Muscle layer of duodenum (tissue), 2 donors: ENCODE measurements around the gene PRKCA.
A peak's percentile ranks its signal among the peaks of the same experiment; 100 is the strongest.
"Not testable (repeated sequence)": the region's sequence is repeated elsewhere in the genome, so short reads cannot be mapped to it uniquely, and the experiment has no call there.

Experiments used
- H3K27ac ChIP-seq: one replicate; pipeline ENCODE4 v1.7.0; 2013; ENCODE audit warnings: mild to moderate bottlenecking, low read length
- H3K27me3 ChIP-seq: one replicate; pipeline ENCODE4 v1.7.0; 2013; ENCODE audit warnings: low read depth, mild to moderate bottlenecking, control low read depth, low read length
- H3K36me3 ChIP-seq, 2 donors: one replicate each; pipeline ENCODE4 v1.7.0; 2013; ENCODE audit warnings: low read length in 2 of 2, control low read depth in 1 of 2, mild to moderate bottlenecking in 1 of 2; ENCODE audit not compliant: insufficient read depth in 2 of 2, control insufficient read depth in 1 of 2
- H3K4me1 ChIP-seq, 2 donors: one replicate each; pipeline ENCODE4 v1.7.0; 2013; ENCODE audit warnings: low read length in 2 of 2, mild to moderate bottlenecking in 2 of 2, control low read depth in 1 of 2, moderate library complexity in 1 of 2; ENCODE audit not compliant: insufficient read depth in 2 of 2, control insufficient read depth in 1 of 2
- H3K4me3 ChIP-seq, 2 donors: one replicate each; pipeline ENCODE4 v1.7.0; 2013; ENCODE audit warnings: low read length in 2 of 2, low read depth in 1 of 2, mild to moderate bottlenecking in 1 of 2
- H3K9me3 ChIP-seq, 2 donors: one replicate each; pipeline ENCODE4 v1.7.0; 2013; ENCODE audit warnings: low read length in 2 of 2, control low read depth in 1 of 2, mild to moderate bottlenecking in 1 of 2; ENCODE audit not compliant: control insufficient read depth in 1 of 2
- donor health status: healthy.

The PRKCA gene

DNA sequence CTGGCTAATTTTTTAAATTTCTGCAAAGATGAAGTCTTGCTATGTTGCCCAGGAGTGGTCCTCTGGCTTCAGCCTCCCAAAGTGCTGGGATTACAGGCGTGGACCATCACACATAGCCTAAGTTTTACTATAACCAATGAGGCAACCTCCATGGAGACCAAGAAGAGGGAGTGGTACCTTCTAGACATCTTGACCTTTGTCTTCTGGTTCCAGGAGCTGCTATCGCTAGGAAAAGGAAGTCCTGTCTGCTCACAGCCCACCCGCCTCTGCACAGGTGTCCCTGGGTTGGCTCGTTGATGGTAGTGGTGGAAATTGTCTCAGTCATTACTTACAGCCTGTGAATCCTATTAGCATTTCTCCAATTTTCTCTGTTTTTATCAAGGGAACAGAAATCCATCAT lies 169.7 kb downstream of the PRKCA start:
- H3K9me3 ChIP-seq: no peaks in the 10 kb centered on the region
- no peak overlapping the region for H3K4me3 ChIP-seq
- peaks cover 10 to 26% of the 10 kb centered on the region in 2 donors for H3K4me1 ChIP-seq
- H3K27ac ChIP-seq: no peak overlapping the region
- no peaks in the 10 kb centered on the region for H3K36me3 ChIP-seq
- H3K27me3 ChIP-seq: no peaks in the 10 kb centered on the region

DNA sequence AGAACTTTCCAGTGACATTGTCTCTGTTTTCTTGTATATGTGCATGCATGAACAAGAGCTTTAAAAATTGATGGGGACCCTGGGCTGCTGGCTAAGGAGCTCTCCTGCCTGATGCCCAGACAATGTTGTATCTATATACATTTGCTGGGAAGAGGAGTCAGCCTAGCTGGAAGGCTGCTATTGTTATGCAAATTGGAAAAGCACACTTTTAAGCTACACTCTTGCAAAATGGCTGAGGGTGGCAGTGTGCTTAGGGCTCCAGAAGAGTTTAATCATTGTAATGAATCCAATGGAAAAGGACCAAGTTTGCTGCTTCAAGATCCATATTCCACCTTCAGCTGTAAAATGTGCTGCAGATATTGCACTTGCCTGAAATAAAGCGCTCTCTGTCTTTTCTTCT lies 171.8 kb downstream of the PRKCA start:
- Histone ChIP-seq H3K36me3 (no peaks in the 10 kb centered on the region), H3K4me3 (no peak overlapping the region), H3K9me3 (no peaks in the 10 kb centered on the region), H3K27me3 (no peaks in the 10 kb centered on the region), H3K27ac (no peak overlapping the region), H3K4me1 (peaks cover 0 to 5% of the 10 kb centered on the region in 2 donors)

DNA sequence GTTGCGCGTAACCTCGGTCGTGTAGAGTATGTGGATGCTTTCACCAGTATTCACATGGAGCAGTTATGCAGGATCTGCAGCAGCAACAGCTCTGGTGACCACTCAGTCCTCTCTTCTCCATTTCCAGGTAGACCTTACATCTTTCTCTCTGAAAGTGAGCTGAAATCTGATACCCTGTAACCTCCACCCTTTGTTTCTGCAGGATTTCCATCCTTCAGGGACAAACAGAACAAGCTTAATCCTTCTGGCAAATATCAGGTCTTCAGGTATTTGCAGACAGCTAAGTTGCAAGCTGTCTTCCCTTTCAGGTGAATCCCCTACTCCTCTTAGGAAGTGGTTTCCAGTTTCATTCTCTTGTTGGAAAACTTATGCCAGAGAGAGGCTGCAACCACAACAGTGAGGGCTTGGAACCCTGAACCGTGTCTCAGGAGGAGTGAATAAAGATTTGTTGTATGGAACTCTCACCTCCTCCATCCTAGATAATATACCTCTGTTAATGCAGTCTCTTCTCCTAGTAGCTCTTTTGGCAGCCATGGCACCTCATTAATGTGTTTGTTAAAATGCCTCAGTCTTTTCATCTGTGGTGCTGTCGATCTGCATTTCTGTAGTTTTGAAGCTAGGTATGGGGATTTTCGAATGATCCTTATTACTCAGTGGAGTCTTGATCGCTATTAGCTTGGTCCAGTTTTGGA lies 172.5 kb downstream of the PRKCA start:
- Histone ChIP-seq H3K4me3 (no peak overlapping the region), H3K9me3 (no peaks in the 10 kb centered on the region), H3K4me1 (no peaks in the 10 kb centered on the region), H3K36me3 (no peaks in the 10 kb centered on the region), H3K27me3 (no peaks in the 10 kb centered on the region), H3K27ac (no peak overlapping the region)

DNA sequence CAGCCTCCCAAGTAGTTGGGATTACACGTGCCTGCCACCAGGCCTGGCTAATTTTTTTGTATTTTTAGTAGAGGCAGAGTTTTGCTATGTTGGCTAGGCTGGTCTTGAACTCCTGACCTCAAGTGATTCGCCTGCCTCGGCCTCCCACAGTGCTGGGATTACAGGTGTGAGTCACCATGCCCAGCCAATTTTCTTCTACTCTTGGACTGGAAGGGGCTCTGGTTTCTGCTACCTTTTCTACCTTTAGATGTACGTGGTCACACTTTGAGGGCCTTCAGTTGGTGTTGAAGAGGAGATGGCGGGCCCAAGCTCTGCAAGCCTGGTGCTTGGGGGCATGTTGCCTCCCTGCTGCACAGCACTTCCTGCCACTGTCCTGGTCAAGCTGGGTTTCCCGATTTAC lies 173.6 kb downstream of the PRKCA start:
- no peak overlapping the region for H3K27ac ChIP-seq
- no peaks in the 10 kb centered on the region for H3K9me3 ChIP-seq
- H3K27me3 ChIP-seq: no peaks in the 10 kb centered on the region
- no peak overlapping the region for H3K4me3 ChIP-seq
- no peaks in the 10 kb centered on the region for H3K36me3 ChIP-seq
- peaks cover 0 to 8% of the 10 kb centered on the region in 2 donors for H3K4me1 ChIP-seq

DNA sequence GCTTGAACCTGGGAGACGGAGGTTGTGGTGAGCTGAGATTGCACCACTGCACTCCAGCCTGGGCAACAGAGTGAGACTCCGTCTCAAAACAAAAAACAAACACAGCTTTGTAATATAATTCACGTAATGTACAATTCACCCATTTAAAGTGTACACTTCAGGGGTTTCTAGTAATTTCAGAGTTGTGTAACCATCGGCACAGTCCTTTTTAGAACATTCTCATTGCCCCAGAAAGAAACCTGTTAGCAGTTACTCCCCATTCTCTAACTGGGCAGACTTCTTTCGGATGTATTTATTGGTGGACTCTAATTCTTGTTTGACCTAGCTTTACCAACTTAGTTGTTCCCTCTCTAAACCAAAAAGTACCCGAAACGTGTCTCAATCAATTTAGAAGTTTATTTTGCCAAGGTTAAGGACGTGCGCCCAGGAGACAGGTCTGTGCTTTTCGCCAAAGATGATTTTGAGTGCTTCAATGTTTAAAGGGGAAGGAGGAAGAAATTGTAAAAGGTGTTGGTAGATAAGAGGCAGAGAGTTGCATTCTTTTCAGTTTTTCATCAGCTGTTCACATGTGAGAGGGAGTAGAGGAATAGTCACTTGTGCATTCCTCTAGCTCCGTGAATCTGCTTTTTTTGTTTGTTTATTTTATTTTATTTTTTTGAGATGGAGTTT lies 175.3 kb downstream of the PRKCA start:
- Histone ChIP-seq H3K27me3 (no peaks in the 10 kb centered on the region), H3K27ac (no peak overlapping the region), H3K9me3 (no peaks in the 10 kb centered on the region), H3K36me3 (no peaks in the 10 kb centered on the region), H3K4me1 (peaks cover 0 to 8% of the 10 kb centered on the region in 2 donors), H3K4me3 (no peak overlapping the region)

DNA sequence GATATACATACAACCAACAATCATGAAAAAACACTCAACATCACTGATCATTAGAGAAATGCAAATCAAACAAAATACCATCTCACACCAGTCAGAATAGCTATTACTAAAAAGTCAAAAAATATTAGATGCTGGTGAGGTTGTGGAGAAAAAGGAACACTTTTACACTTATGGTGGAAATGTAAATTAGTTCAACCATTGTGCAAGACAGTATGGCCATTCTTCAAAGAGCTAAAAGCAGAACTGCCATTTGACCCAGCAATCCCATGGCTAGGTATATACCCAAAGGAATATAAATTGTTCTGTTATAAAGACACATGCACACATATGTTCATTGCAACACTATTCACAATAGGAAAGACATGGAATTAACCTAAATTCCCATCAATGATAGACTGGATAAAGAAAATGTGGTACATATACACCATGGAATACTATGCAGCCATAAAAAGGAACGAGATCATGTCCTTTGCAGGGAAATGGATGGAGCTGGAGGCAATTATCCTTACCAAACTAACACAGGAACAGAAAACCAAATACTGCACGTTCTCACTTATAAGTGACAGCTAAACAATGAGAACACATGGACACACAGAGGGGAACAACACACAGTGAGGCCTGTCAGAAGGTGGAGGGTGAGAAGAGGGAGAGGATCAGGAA lies 176.9 kb downstream of the PRKCA start:
- not testable (repeated sequence) for H3K27ac ChIP-seq, H3K4me1 ChIP-seq, H3K27me3 ChIP-seq, H3K4me3 ChIP-seq, H3K9me3 ChIP-seq, H3K36me3 ChIP-seq

DNA sequence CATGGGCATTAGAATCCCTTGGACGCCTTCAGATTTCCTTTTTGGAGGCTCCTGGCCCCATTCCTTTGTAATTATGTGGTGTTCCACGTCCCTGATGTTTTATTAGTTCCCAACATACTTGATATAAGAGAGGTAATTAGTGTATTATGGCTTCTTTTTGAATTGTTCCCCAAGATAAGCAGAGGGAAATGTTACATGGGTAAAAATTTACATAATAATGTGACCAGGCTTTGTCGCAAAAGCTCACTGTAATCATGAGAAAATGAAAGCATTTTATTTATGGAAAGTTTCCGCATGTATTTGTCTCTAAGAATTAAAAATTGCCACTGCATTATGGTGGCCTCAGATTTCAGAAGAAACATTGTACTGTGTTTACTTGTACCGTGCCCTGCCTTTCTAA lies 177.8 kb downstream of the PRKCA start:
- Histone ChIP-seq H3K4me1 (peaks cover 0 to 8% of the 10 kb centered on the region in 2 donors), H3K27ac (peak overlapping the region; percentile 23), H3K36me3 (no peaks in the 10 kb centered on the region), H3K27me3 (no peaks in the 10 kb centered on the region), H3K4me3 (no peak overlapping the region), H3K9me3 (no peaks in the 10 kb centered on the region)

DNA sequence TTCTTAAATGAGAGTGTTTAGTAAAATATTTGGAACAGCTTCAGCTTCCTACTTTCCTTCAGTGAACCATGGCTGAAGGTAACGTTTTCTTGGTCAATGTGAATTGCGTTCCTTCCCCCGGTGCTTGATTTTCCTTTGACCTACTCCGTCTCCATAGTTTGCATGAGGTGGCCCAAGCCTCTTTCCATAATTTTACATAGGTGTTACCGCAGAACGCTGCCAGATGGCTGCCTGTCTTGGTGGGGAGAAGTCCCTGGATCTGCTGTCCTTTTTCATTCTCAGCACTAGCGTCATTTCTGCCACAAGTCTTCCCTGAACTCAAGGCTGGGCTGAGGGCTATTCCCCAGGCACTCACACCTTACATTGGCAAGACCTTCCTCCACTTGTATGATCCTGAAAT lies 178.4 kb downstream of the PRKCA start:
- Histone ChIP-seq H3K4me3 (no peak overlapping the region), H3K27ac (no peak overlapping the region)

DNA sequence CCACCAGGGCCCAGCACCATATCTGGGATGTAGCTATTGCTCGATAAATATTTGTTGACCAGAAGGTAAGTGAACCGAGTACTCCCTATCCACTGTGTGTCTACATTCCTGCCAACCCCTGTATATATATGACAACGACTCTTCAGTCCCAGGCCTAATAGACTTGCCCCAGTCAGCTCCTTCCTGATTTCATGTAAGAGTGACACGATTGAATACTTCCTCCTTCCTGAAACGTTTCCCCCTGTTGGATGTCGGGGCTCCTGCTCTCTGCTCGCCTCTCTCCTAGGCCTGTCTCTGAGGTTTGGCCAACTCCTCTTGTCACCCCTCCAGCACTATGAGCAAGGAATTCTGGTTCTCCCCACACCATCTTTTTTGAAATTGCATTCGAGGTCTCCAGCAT lies 178.9 kb downstream of the PRKCA start:
- Histone ChIP-seq H3K36me3 (no peaks in the 10 kb centered on the region), H3K27ac (no peak overlapping the region)

More for the DNA sequence above, 178.4 kb downstream of the PRKCA start:
- H3K9me3 ChIP-seq: no peaks in the 10 kb centered on the region
- H3K4me1 ChIP-seq: peaks cover 0 to 8% of the 10 kb centered on the region in 2 donors
- no peaks in the 10 kb centered on the region for H3K36me3 ChIP-seq
- H3K27me3 ChIP-seq: no peaks in the 10 kb centered on the region

DNA sequence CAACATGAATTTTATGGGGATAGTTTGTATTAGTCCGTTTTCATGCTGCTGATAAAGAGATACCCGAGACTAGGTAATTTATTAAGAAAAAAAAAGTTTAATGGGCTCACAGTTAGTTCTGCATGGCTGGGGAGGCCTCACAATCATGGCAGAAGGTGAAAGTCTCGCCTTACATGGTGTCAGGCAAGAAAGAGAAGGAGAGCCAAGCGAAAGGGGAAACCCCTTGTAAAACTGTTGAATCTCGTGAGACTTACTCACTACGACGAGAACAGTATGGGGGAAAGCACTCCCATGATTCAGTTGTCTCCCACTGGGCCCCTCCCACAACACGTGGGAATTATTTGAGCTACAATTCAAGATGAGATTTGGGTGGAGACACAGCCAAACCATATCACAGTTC lies 181.5 kb downstream of the PRKCA start:
- Histone ChIP-seq H3K4me3 (no peak overlapping the region), H3K9me3 (no peaks in the 10 kb centered on the region)

More for the DNA sequence above, 178.9 kb downstream of the PRKCA start:
- no peaks in the 10 kb centered on the region for H3K27me3 ChIP-seq
- no peaks in the 10 kb centered on the region for H3K9me3 ChIP-seq
- peaks cover 0 to 8% of the 10 kb centered on the region in 2 donors for H3K4me1 ChIP-seq
- H3K4me3 ChIP-seq: no peak overlapping the region

DNA sequence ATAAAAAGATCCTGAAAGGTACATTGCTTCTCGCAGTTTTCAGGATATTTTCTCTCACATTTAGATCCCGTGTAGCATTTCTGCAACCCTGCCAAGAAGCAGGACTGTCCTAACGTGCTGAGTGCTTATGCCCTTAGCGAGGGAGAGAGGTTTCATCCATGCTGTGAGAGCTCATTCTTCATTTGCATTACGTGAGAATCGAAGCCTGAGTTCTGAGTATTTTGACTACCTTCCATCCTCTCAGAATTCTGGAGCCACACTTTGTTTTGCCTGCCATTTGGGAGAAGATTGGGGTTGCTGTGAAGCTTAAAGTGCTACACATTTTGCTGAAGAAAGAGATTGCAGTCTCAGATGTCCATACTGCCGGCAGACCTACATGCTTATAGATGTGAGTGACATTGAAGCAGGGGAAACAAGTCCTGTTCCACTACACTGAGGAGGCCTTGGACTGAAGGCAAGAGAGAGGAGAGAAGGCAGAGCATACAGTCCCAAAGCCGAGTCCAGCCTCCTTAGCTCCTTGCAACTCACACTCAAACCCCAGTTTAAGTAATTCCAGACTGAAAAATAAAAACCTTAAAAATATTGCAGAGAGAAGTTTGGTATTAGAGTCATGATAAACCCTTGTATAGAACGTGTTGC lies 183.0 kb downstream of the PRKCA start:
- Histone ChIP-seq H3K36me3 (no peaks in the 10 kb centered on the region), H3K27me3 (no peaks in the 10 kb centered on the region)

More for the DNA sequence above, 181.5 kb downstream of the PRKCA start:
- Histone ChIP-seq H3K36me3 (no peaks in the 10 kb centered on the region), H3K4me1 (peaks cover 0 to 8% of the 10 kb centered on the region in 2 donors), H3K27me3 (no peaks in the 10 kb centered on the region), H3K27ac (no peak overlapping the region)

More for the DNA sequence above, 183.0 kb downstream of the PRKCA start:
- Histone ChIP-seq H3K4me3 (no peak overlapping the region), H3K27ac (no peak overlapping the region), H3K9me3 (no peaks in the 10 kb centered on the region), H3K4me1 (peaks cover 0 to 4% of the 10 kb centered on the region in 2 donors)
